B cell (primary cell): ENCODE data around the gene BICRAL.
"Not testable (repeated sequence)": the region's sequence is repeated elsewhere in the genome, so short reads cannot be mapped to it uniquely, and the experiment has no call there.

Experiments used
- EZH2 ChIP-seq: IDR thresholded peaks from 2 replicates; pipeline ENCODE4 v1.6.1; 2012; ENCODE audit warnings: borderline replicate concordance, low read depth, mild to moderate bottlenecking, moderate library complexity, low read length; ENCODE audit not compliant: insufficient read depth, poor library complexity, severe bottlenecking
- TF ChIP-seq, protein P1 (sequence below): fragments of 200-600 bp; IDR thresholded peaks from one replicate; pipeline ENCODE4 v1.8.0; 2022; ENCODE audit warnings: antibody characterized with exemption, mild to moderate bottlenecking

DNA sequence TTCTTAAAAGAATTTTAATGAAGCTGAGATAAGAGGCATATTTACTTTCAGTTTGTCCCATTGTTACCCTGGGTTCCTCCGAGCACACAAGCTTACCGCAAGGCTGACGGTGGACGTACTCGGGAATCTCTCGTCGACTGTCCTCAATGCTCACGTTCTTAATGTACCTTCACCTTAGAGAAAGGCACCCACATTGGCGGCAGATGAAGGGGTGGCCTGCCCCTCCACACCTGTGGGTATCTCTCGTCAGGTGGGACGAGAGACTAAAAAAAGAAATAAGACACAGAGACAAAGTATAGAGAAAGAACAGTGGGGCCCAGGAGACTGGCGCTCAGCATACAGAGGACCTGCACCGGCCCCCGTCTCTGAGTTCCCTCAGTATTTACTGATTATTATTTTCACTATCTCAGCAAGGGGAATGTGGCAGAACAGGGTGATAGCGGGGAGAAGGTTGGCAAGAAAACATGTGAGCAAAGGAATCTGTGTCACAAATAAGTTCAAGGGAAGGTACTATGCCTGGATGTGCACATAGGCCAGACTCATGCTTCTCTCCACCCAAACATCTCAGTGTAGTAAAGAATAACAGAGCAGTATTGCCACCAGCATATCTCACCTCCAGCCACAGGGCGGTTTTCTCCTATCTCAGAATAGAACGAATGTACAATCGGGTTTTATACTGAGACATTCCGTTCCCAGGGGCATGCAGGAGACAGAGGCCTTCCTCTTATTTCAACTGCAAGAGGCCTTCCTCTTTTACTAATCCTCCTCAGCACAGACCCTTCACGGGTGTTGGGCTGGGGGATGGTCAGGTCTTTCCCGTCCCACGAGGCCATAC, 120.8 kb downstream of the BICRAL start:
- TF ChIP-seq EZH2 = not testable (repeated sequence)
- TF ChIP-seq, protein P1, sequence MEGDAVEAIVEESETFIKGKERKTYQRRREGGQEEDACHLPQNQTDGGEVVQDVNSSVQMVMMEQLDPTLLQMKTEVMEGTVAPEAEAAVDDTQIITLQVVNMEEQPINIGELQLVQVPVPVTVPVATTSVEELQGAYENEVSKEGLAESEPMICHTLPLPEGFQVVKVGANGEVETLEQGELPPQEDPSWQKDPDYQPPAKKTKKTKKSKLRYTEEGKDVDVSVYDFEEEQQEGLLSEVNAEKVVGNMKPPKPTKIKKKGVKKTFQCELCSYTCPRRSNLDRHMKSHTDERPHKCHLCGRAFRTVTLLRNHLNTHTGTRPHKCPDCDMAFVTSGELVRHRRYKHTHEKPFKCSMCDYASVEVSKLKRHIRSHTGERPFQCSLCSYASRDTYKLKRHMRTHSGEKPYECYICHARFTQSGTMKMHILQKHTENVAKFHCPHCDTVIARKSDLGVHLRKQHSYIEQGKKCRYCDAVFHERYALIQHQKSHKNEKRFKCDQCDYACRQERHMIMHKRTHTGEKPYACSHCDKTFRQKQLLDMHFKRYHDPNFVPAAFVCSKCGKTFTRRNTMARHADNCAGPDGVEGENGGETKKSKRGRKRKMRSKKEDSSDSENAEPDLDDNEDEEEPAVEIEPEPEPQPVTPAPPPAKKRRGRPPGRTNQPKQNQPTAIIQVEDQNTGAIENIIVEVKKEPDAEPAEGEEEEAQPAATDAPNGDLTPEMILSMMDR = not testable (repeated sequence)
